GOT3 (cell line): ENCODE results near the gene PRKAR1B.

ENCODE experiments used
- DNase-seq: peaks from one replicate; lab custom pipeline; 2025; ENCODE audit warnings: mixed read lengths; lab: John Stamatoyannopoulos, UW

PRKAR1B gene

DNA sequence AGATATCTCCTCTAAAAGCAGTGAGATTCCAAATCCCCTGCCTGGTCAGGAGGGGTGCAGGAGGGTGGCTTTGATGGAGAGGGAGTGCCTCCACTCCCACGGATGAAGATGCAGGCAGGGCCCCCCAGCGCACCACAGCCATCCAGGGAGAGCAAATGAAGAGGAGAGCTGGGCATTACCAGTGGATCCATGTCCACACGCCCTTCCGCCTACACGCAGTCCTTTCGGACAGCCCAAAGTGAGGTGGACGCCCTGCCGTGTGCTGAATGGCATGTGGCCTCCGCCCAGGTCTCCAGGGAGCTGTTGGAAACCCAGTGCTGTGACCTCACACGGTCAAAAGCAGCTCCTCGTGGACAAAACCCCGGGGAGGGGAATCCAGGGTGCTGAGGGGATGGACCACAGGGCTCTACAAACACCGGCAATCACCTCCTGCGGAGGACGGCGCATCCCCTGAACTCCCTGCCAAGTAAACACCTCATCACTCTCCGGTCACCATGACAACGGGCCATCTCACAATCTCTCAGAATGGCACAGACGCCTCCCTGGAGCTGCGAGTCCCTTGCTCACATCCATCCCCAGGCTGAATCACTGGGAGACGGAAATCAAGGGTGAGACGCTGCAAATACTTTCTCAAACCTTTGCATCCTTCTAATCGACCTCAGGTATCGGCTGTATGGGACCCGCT is 35.6 kb downstream of the PRKAR1B start:
- DNase-seq, result no peak

DNA sequence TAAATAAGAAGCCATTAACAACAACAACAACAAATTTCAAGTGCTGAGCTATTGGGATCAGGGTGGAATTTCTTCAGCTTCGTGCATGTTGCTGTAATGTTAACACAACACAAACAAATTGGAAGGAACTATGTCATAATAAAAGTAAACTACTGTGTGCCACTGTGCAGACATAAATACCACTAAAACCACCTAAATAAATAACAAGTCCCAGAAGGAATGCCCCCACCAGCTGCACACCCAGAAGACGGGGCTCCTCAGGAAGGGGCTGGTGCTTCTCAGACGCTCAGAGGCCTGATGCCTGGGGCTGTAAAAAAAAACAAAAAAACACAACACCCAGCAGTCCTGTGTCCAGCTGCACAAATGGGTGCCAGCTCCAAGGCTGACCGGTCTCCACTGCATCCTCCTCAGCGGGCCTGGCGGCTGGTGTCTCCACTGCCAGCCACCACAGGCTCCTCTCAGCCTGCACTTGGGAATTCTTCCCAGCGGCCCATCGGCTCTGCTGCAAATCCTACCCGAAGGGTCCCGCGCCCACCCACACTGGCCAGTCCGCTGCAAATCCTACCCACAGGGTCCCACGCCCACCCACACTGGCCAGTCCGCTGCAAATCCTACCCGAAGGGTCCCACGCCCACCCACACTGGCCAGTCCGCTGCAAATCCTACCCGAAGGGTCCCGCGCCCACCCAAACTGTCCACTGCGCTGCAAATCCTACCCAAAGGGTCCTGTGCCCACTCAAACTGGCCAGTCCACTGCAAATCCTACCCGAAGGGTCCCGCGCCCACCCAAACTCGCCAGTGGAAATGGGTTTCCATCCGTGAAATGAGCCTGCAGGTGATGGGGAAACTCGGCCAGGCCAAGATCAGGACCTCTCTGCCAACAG is 36.4 kb downstream of the PRKAR1B start:
- no peak for DNase-seq

DNA sequence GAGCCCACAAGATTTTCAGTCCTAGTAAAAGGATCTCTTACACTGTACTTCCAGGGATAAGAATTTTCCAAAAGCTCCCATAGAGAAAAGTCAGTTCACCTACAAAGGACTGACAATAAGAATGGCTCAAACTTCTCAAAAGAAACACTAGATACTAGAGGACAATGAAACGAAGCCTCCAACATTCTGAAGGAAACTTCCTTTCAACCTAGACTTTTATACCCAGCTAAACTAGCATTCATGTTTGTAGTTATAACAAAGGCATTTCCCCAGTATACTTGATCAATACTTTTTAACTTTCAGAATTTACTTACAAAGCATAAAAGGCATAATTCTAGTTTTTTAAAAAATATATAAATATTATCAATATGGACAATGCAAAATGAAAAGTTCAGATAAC is 41.5 kb downstream of the PRKAR1B start:
- no peak for DNase-seq

DNA sequence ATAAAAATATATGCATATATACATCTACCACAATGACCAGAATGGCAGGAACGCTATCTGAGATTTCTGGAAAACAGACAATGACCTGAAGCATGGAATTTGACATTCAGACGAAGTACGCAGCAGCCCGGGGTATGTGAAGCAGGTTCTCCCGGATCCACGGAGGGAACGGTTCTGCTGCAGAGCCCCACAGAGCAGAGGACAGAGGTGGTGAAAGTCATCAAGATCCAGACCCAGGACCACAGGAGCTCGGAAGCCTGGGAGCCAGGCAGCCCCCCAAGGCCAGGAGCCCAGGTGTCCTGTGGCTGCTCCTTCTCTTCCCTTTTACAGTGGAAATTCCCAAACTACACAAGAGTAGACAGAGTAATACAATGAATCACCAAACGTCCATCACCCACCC is 42.7 kb downstream of the PRKAR1B start:
- no peak for DNase-seq

DNA sequence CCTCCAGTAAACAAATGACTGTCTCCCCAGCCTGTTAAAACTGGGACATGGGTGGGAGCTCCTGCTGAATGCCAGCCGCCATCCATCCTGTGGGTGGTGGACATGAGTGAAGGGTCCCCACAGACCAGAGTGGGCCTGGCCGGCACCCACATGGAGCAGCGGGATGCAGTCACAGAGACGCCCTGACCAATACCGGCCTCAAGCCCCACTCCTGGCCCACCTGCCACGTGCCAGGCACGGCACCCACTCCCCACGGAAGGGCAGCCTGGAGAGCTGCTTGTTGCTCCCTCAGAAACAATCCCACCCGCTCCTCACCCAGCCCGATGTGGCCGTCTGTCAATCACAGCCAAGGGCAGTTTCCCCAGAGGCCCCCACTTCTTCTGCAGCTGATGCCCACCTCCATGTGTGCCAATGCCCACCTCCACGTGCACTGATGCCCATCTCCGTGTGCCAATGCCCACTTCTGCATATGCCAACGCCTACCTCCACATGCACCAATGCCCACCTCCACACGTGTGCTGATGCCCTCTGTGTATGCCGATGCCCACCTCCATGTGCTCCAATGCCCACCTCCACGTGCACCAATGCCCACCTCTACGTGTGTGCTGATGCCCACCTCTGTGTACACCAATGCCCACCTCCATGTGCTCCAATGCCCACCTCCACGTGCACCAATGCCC is 43.4 kb downstream of the PRKAR1B start:
- no peak for DNase-seq

DNA sequence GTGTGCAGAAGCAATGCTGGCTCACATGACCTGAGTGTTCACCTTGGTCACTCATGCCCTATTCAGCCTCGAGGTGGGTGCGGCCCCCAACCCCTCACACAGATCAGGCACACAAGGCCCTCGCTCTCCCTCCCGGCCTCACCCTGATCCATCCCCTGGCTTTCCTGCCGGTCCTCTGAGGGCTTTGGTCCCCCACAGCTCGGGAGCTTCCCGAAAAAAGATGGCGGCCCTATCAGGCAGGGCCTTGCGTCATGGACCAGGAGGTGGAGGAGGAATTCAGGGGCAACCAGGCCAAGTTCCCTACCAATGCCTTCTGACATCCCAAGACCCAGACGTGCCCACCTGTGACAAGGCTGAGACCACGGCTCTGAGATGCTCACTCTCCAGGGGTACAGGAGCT is 44.3 kb downstream of the PRKAR1B start:
- DNase-seq, result no peak

DNA sequence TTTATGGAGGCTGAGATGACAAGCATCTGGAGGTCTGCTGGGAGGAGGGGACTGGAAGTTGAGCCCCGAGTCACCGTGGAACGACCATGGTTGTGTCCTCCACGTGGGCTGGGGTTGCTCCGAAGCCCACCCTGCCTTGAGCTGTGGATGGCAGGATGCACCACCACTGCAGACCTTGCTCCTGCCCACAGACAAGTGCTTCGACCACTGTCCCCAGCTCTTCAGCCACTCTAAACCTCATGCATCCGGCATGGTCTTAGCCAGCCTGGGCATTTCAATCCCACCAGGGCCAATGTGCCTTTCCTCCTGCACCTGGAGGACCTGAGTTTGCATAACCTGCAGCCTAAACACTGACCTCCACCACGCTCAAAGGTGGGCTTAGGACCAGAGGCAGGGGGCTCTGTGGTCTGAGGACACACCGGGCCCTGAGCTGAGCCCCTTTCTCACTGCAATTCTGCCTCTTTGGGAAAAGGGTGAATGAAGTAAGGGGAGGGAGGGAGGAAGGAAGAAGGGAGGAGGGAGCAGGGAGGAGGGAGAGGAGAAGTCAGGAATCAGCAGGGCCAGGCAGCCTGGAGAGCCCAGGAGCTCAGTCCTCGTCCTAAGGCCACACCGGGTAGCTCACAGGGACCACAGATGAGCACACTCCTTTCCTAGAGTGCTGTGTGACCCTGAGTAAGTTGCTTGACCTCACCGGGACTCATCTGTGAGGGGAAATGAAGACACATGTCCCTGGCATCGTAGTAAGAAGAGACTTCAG is 45.4 kb downstream of the PRKAR1B start:
- DNase-seq, result no peak

DNA sequence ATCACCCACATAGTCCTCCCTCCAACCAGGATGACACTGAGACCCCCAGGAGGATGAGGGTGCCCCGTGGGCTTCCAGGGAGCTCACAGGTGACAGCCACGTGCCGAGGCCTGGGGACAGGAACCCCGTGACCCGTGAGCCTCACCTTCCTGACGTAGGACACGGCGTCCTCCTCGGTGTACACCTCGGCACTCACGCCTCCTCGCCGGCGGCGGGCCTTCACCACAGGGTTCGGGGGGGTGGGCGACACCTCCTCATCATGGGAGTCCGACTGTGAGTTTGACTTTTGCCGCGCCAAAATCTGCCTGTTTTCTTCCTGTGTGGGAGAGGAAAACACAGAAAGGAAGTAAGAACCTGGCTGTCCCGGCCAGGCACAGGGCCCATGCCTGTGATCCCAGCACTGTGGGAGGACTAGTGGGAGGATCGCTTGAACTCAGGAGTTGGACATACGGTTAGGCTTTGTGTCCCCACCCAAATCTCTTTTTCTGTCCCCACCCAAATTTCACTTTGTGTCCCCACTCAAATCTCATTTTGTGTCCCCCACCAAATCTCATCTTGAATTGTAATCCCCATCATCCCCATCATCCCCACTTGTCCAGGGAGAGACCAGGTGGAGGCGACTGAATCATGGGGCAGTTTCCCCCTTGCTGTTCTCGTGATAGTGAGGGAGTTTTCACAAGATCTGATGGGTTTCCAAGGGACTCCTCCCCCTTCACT is 46.5 kb downstream of the PRKAR1B start:
- no peak for DNase-seq

DNA sequence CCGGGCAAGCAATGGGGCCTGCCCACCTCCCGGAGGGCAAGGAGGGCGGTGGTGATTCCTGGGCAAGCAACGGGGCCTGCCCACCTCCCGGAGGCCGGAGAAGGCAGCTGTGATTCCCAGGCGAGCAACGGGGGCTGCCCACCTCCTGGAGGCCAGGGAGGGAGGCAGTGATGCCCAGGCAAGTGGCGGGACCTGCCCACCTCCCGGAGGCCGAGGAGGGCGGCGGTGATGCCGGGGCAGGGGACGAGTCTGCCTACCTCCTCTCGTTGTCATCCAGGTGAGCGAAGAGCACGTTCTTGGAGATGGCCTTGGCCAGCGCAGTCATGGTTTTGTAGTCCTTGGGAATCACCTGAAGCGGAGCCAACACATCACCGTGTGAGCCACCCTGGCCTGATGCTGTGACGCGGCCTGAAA is 50.1 kb downstream of the PRKAR1B start:
- DNase-seq, result no peak

DNA sequence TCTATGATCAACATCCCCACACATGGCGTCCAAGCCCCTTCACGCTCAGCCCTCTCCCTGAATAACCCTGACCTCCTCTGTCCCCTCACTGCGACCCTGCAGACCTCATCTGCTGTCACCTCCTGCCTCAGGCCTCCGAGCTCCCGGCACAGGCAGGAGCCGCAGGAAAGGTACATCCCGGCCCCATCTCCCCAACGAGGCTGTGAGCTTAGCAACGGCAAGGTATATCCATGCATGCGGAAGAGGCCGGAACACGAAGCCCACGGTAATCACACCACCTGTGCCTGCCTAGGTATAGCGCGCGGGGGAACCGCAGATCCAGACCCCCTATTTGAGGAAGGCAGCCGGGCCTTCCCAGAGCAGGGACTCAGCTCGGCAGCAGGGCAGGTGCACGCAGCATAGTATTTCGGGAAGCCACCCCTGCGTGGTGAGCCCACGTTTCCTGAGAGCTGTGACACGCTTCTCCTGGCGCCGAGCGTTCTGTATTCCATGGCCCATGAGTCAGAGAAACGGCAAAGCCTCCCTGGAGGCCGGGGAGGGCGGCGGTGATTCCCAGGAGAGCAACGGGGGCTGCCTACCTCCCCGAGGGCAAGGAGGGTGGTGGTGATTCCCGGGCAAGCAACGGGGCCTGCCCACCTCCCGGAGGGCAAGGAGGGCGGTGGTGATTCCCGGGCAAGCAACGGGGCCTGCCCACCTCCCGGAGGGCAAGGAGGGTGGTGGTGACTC is 50.7 kb downstream of the PRKAR1B start:
- DNase-seq, result no peak

DNA sequence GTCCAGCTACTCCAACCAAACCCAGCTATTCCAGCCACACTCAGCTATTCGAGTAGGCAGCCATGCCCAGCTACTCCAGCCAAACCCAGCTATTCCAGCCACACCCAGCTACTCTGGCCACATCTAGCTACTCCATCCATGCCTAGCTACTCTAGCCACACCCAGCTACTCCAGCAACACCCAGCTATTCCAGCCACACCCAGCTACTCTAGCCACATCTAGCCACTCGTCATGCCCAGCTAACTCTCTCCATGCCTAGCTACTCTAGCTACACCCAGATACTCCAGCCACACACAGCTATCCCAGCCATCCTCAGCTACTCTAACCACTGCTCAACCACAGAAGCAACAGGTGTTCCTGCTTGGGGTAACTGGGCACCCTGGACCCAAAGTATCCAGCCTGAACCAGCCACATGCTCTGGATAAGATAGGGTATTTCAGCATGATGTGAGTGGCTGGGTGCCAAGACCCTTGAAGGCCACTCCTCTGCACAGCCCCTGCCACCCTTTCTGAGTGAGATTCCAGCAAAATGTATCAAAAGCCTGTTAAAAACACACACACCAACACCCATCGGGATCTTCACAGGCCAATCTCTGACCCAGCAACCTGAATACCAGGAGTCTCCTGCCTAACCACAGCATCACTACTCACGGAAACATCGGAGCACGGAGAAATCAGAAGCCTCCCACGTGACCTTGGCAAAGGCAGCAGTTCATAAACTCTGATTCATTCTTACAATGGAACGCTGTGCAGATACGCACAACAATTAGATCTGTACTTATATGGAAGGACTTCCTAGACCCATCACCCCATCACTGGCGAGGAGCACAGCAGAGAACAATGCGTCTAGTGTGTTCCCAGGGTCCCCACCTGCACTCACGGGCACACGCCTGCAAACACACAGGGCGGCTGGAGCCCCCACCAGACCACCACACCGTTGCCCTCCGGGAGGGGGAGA is 52.3 kb downstream of the PRKAR1B start:
- DNase-seq, result no peak

DNA sequence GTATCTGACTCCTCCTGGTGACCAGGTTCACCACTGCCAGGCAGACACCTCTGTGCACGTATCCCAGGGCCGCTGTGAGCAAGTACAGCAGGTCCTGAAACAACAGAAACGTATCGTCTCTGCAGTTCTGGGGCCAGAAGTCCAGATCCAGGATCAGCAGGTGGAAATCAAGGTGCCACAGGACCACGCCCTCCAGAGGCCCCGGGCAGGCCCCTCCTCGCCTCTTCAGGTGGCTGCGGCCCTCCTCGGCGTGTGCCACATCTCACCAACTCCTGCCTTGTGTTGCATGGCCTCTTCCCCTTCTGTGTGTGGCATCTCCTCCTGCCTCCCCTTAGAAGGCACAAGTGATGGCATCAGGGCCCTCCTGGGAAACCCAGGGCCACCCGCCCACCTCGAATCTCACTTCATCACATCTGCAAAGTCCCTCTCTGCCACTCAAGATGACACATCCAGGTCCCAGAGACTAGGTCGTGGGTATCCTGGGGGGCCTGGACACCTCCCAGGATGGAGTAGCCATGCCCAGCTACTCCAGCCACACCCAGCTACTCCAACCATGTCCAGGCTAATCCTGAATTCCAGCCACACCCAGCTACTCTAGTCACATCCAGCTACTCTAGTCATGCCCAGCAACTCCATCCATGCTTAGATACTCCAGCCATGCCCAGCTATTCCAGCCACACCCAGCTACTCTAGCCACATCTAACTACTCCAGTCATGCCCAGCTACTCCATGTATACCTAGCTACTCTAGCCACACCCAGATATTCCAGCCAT is 53.2 kb downstream of the PRKAR1B start:
- DNase-seq, result no peak

DNA sequence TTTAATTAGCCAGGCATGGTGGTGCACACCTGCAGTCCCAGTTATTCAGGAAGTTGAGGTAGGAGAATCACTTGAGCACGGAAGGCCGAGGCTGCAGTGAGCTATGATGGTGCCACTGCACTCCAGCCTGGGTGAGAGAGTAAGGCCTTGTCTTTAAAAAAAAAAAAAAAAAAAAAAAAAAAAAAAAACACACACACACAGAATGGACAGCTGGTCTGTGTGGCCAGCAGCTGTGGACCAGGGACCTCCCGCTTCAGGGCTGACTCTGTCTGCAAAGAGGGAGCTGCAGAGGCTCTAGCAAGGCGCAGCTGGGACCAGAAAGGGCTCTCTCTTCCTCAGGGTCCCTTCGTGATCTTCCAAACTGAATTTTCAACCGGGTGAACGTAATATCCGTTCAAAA is 54.2 kb downstream of the PRKAR1B start:
- DNase-seq, result no peak

DNA sequence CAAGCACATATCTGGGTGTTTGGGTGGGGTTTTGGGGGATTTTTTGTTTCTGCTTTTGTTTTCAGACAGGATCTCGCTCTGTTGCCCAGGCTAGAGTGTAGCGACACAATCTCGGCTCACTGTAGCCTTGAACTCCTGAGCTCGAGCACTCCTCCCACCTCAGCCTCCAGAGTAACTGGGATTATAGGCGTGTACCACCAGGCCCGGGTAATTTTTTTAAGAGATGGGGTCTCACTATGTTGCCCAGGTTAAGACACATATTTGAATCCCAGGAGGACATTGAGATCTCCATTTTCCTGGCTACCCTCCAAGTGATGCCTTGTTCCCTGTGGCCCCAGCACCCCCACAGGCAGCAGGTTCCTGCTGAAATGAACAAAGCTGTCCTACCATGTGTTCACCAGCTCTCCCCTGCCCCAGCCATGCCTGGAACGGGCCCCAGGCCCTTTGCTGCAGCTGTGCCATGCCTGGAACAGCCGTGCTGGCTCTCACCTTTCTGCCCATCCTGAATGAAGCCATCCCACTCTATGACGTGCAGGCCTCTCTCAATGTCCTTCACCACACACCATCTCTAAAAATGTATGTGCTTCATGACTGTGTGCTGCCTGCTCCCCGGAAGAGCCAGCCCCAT is 55.6 kb downstream of the PRKAR1B start:
- no peak for DNase-seq

DNA sequence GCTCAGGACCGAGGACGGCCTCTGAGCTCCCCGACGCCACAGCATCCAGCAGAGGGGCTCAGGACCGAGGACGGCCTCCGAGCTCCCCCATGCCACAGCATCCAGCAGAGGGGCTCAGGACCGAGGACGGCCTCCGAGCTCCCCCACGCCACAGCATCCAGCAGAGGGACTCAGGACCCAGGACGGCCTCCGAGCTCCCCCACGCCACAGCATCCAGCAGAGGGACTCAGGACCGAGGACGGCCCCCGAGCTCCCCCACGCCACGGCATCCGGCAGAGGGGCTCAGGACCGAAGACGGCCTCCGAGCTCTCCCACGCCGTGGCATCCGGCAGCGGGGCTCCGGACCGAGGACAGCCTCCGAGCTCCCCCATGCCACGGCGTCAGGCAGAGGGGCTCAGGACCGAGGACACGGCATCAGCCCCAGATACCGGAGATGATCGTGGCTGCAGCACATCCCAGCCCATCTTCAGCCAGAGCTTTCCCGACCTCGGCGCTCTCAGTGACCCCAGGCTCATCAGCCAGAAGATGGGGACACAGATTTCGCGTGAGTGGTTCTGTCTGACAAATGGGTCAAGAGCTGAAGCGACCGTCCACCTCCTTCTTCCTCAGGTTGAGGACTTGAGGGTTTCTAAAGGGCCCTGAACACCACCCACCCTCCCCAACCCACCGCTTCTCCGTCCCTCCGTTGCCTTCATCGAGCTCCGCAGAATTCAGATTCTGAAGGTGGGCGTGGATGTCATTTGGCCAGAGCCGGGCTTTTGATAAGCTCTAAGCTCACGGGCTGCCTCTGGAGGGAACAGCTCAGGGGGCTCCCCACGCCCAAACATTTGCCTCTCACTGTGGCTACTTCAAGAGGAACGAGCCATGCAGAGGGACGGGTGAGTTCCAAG is 56.3 kb downstream of the PRKAR1B start:
- DNase-seq, result no peak

DNA sequence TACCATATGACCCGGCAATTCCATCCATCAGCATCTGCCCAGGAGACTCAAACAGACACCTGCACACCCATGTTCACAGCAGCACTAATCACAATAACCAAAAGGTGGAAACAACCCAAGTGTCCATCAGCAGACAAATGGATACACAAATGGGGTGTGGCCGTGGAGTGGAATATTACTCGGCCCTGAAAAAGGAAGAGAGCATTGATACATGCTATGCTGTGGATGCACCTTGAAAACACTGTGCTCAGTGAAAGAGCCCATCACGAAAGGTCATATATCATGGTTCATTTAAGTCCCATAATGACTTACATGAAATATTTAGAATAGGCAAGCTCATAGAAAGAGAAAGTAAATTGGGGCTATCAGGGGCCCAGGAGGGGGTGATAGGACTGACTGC is 58.1 kb downstream of the PRKAR1B start:
- no peak for DNase-seq
